22Rv1 (cell line): Measurements from ENCODE around the gene ONECUT1.

Source experiments
- H3K27ac ChIP-seq: fragments of 450-650 bp; 2 replicates; pipeline ENCODE4 v1.5.1; 2017
- ZFX ChIP-seq: fragments of 450-650 bp; IDR thresholded peaks from 2 replicates; pipeline ENCODE4 v1.6.1; 2017; ENCODE audit warnings: antibody characterized with exemption, borderline replicate concordance
- TF ChIP-seq, protein P1 (sequence below): fragments of 450-650 bp; IDR thresholded peaks from 2 replicates; pipeline ENCODE4 v1.5.1; 2017; ENCODE audit warnings: mild to moderate bottlenecking

ONECUT1 gene

DNA sequence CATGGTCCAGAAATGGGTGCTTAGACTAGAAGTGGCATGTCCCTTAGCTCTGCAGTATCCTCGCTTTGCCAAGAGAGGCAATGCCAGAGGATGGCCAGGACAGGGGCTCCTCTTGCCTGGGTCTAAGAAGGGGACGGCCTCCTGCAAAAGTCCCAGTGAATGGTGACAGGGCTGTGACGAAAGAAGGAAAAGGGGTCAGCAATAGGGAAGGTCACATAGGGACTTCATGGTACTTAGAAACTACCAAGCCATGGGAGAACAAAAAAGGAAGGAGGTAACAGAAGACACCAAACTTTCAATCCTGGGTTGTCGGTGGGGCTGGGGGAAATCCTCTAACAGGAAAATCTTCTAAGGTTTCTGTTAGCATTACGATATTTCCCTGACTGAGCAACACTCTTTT is 74.7 kb downstream of the ONECUT1 start:
- no peak overlapping the region for H3K27ac ChIP-seq
- TF ChIP-seq ZFX, result no peak
- TF ChIP-seq, protein P1, sequence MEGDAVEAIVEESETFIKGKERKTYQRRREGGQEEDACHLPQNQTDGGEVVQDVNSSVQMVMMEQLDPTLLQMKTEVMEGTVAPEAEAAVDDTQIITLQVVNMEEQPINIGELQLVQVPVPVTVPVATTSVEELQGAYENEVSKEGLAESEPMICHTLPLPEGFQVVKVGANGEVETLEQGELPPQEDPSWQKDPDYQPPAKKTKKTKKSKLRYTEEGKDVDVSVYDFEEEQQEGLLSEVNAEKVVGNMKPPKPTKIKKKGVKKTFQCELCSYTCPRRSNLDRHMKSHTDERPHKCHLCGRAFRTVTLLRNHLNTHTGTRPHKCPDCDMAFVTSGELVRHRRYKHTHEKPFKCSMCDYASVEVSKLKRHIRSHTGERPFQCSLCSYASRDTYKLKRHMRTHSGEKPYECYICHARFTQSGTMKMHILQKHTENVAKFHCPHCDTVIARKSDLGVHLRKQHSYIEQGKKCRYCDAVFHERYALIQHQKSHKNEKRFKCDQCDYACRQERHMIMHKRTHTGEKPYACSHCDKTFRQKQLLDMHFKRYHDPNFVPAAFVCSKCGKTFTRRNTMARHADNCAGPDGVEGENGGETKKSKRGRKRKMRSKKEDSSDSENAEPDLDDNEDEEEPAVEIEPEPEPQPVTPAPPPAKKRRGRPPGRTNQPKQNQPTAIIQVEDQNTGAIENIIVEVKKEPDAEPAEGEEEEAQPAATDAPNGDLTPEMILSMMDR, result no peak

DNA sequence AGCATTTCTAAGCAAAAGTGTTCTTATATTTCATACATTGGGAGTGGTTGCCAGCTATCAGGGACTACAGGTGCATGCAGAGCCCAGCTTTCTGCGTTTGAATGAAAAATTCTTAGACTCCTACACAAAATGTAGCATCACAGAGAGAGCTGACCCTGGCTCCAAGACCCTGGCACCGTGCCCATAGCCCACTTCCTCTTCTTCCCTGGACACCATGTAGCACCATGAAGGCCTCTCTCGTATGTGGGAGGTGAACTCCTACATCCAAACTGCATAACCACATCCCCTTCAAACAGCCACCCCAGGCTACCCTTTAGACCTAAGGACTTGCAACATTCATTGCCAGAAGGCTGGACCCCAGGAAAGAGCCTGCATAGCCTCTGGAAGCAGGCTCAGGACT is 75.2 kb downstream of the ONECUT1 start:
- H3K27ac ChIP-seq, result no peak overlapping the region
- TF ChIP-seq, protein P1, result no peak
- TF ChIP-seq ZFX, result no peak

DNA sequence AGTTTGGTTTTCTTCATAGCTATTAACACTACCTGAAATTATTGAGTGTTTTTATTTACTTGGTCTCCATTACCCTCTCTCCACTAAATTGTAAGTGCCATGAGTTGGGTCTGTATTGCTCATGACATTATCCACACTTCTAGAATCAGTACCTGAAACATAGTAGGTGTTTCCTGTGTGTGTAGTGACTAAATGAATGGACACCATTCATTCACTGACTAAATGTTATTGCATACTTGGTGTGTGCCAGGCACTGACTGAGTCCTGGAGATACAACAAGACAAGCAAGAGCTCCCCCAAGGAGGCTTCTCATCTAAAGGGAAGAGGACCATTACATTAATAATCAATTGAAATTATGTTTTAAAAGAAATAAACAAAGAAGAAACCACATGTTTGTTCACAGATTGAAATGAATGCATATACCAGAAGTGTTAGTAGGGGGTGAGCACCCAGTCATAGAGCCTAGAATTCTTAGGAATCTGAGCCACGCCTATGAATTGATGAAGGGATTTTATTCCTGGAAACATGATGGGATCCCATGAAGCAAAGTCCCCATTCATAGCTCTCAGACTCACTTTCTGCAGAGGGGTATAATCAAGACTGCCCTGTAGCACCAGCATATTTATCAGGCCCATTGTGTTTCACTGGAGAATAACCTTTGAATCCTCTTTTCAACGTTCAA is 79.3 kb downstream of the ONECUT1 start:
- TF ChIP-seq, protein P1, result no peak
- TF ChIP-seq ZFX, result no peak
- peak overlapping the region; percentile 75 for H3K27ac ChIP-seq

DNA sequence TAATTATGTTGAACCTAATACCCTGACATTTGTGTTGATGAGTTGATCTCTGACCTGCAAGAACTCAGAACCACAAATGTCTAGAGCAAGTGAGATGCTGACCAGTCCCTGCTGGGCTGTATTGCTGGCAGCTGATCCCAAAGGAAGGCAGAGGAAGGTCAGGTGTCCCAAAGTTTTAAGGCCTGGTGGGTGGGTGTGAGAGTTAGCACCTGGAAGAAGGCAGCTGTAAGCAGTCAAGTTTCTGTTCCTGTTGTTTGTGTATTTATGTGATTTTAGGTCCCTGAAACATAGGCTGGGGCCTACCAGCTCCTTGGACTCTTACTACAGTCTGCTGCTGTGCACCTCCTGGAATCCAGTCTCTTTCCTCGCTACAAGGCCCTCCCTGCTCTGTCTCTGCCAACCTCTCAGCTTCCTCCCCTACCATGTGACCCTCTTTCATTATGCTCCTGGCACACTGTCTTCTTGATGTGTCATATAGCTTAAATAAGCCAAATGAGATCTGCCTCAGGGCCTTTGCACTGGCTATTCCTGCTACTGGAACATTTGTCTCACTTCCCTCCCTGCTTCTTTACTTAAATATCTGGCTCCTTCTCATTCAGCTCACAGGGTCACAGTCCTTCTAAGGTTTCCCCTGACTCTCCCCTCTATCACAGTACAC is 80.0 kb downstream of the ONECUT1 start:
- H3K27ac ChIP-seq, result peak overlapping the region; percentile 75
- TF ChIP-seq ZFX, result no peak
- TF ChIP-seq, protein P1, result no peak

DNA sequence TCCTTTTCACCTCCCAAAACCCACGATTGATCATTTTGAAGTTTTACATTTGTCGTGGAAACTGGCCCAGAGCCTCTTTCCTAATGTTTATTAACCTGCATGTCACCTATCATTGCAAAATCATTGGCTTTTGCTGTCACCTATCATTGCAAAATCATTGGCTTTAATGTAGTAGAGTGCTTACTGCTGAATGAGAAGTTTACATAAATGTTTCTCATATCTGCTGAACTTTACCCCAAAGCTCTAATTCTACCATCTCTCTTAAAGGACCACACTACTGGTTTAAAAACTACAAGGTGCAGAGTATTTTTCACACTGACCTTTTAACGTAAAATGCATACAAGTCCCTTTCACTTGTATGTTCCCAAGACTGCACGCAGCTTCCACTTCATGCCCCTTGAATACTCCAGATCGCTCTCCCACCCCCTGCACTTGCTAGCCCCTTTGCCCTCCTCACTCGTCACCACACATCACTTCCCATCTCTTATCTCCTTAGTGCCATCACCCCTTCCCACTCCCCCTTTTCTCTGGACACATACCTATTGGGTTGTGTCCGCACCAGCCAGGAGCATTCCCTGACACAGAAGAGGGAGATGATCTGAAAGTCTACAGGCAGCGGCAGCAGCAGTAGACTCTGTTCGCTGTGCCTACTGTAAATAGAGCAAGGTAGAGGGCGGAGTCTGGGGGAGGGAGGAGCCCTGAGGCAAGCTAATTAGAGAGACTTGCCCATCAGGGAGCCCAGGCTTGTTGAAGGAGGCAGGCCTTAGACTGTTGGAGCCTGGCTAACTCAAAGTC is 80.8 kb downstream of the ONECUT1 start:
- TF ChIP-seq, protein P1, result no peak
- TF ChIP-seq ZFX, result no peak
- H3K27ac ChIP-seq, result peak overlapping the region; percentile 75
